Heart left ventricle (tissue), 16 donors: ENCODE data around the gene TACO1. TPM values are rescaled to one million over a fixed set of nuclear protein-coding genes. Genes with fewer than 3 reads are reported as not detected.

Experiments used
- ATAC-seq, 4 donors: fragments of 200-7000 bp; cut with Tn5 transposase; one replicate each; pipeline ENCODE4 v1.9.1; 2020 to 2022; ENCODE audit warnings: moderate library complexity in 4 of 4, mild to moderate bottlenecking in 3 of 4, moderate number of reproducible peaks in 1 of 4
- DNase-seq, 5 donors: peaks; one replicate each; pipeline ENCODE4 v3.0.0-alpha.2; 2020
- H3K27ac ChIP-seq, 12 donors: fragments of 200-600 bp; sonication (generic) in 4 of 12; one replicate each; pipeline versions ENCODE4 v1.5.0 to v1.8.0; 2016 to 2022; ENCODE audit warnings: mild to moderate bottlenecking in 2 of 12
- H3K27me3 ChIP-seq, 9 donors: fragments of 200-600 bp; sonication (generic) in 2 of 9; one replicate each; pipeline versions ENCODE4 v1.5.1 to v1.8.0; 2016 to 2022; ENCODE audit warnings: mild to moderate bottlenecking in 3 of 9
- H3K36me3 ChIP-seq, 9 donors: fragments of 200-600 bp; sonication (generic) in 2 of 9; one replicate each; pipeline versions ENCODE4 v1.5.0 to v1.8.0; 2018 to 2022; ENCODE audit warnings: mild to moderate bottlenecking in 2 of 9
- H3K4me1 ChIP-seq, 12 donors: fragments of 200-600 bp; sonication (generic) in 4 of 12; one replicate each; pipeline versions ENCODE4 v1.5.0 to v1.8.0; 2016 to 2022; ENCODE audit warnings: mild to moderate bottlenecking in 3 of 12
- H3K4me3 ChIP-seq, 12 donors: fragments of 200-600 bp; sonication (generic) in 4 of 12; one replicate each; pipeline versions ENCODE4 v1.5.0 to v1.8.0; 2017 to 2022; ENCODE audit warnings: mild to moderate bottlenecking in 9 of 12, moderate library complexity in 4 of 12
- H3K9me3 ChIP-seq, 12 donors: fragments of 200-600 bp; sonication (generic) in 4 of 12; one replicate each; pipeline versions ENCODE4 v1.5.0 to v1.8.0; 2016 to 2022; ENCODE audit warnings: mild to moderate bottlenecking in 1 of 12
- CTCF ChIP-seq, 12 donors: fragments of 200-600 bp; sonication (generic) in 4 of 12; IDR thresholded peaks; one replicate each; pipeline versions ENCODE4 v1.5.0 to v1.8.0; 2018 to 2022; ENCODE audit warnings: antibody characterized with exemption in 12 of 12, mild to moderate bottlenecking in 5 of 12
- POLR2A ChIP-seq, 2 donors: fragments of 450-650 bp; IDR thresholded peaks; one replicate each; pipeline ENCODE4 v1.6.1; 2017; ENCODE audit warnings: antibody characterized with exemption in 2 of 2, mild to moderate bottlenecking in 2 of 2, moderate library complexity in 2 of 2
- WGBS, 4 donors: extraction: QIAGEN DNeasy Blood & Tissue Kit in 2 of 4; methylation state at CpG; one replicate each; pipeline versions ENCODE4 v1.1.5 to v1.1.7; 2013 to 2018; 5-methylcytosine and 5-hydroxymethylcytosine counted together
- intact Hi-C, 10 donors: fragments of 100-400 bp; cut with DNase I; formaldehyde crosslinking; loops; one replicate each; pipeline versions ENCODE4 v1.11.1 to v1.14.2; 2022
- polyA plus RNA-seq, 2 donors: library from polyadenylated mRNA; stranded (reverse); fragments of 200-250 nt; gene quantifications; one replicate each; pipeline ENCODE4 v1.2.3, GENCODE V29; 2013
- total RNA-seq, 9 donors: library from RNA; depleted of rRNA in 2 of 9; stranded (reverse); fragments of >200 nt in 2 of 9; fragmentation: NEBNext Ultra II Directional in 3 of 9; extraction: Animal tissue kit (Norgen Biotek cat#: 25700) in 3 of 9; gene quantifications; one replicate each; pipeline versions ENCODE4 v1.1.0 to v1.2.4, GENCODE V29; 2016 to 2023
- donor health status: ischemic (EF 13 %, LVEDD 7.1; RV severe dilation, severe dysfunction).
- donor health status: healthy with polysubstance abuse.
- donor health status: DM: no; HTN: yes; CAD: no.
- donor health status: DM: no; HTN: no; CAD: no.
- donor health status: ischemic (EF 25% LVEDD 6.9; RV normal size, moderate dysfunction).
- donor health status: ischemic (EF 25% LVEDD 5.7; RV mildly dilated, moderate dysfunction).
- donor health status: healthy.
- donor health status: DM: yes; HTN: yes; CAD: no.
- donor health status: ischemic (EF 35%, LVEDD 5.7; RV mildly dilated, moderate dysfunction).
- donor health status: nonischemic (EF 11% LVEDD 7.7; RV severe dilation, severe dysfunction).
- donor health status: DM: yes; HTN: yes; CAD: no.
- donor health status: PGD.
- donor health status: ischemic (EF 29% LVEDD 5.4; RV normal size, mild dysfunction).
- donor health status: nonischemic (EF 23%, LVEDD 6.1; RV moderate dilation, normal function).

The TACO1 gene
- total and polyA plus RNA-seq, 11 donors: 23.0 to 54.9 (median 44.7) TPM

- DNase-seq: no peak
- peak in 3 of 4 donors; percentile 42 to 49 (median 47) for ATAC-seq
- no peaks in the 10 kb centered on the region for H3K9me3 ChIP-seq
- peaks cover 7 to 77% (median 43%) of the 10 kb centered on the region in 12 donors for H3K4me1 ChIP-seq
- WGBS, 4 donors: 71 to 80% (median 78%) methylated on average over 2 of the region's 2 CpGs
- H3K27me3 ChIP-seq: no peaks in the 10 kb centered on the region
- no peak overlapping the region for H3K4me3 ChIP-seq
- TF ChIP-seq CTCF (IDR thresholded peaks at IDR 0.05) (no peak), POLR2A (IDR thresholded peaks at IDR 0.05) (no peak)
- peaks cover 0 to 82% (median 71%) of the 10 kb centered on the region in 9 donors for H3K36me3 ChIP-seq
- intact Hi-C loops: loop anchor here in 1 of 10 donors (10.0 kb wide), 1 partner anchor 59 kb away; no protein-coding TSS in a partner anchor
- peak overlapping the region in 8 of 12 donors; percentile 19 to 93 (median 51) for H3K27ac ChIP-seq
Measured at GRCh38 chr17:63635787-63636186, 35.1 kb downstream of the TACO1 start.

- H3K4me3 ChIP-seq: no peak overlapping the region
- no peaks in the 10 kb centered on the region for H3K27me3 ChIP-seq
- no peak for DNase-seq
- no peak overlapping the region for H3K27ac ChIP-seq
- TF ChIP-seq POLR2A (IDR thresholded peaks at IDR 0.05): no peak
- no peak for TF ChIP-seq CTCF (IDR thresholded peaks at IDR 0.05)
- no peaks in the 10 kb centered on the region for H3K9me3 ChIP-seq
- H3K36me3 ChIP-seq: peaks cover 0 to 76% (median 68%) of the 10 kb centered on the region in 9 donors
- intact Hi-C loops: loop anchor here in 1 of 10 donors (10.0 kb wide), 1 partner anchor 56 kb away; no protein-coding TSS in a partner anchor
- ATAC-seq: no peak
- peaks cover 6 to 77% (median 30%) of the 10 kb centered on the region in 12 donors for H3K4me1 ChIP-seq
- 43 to 62% (median 50%) methylated on average over 1 of the region's 1 CpG for WGBS, 4 donors
Measured at GRCh38 chr17:63639125-63639524, 38.4 kb downstream of the TACO1 start.

- 85 to 98% (median 93%) methylated on average over 4 of the region's 4 CpGs for WGBS, 4 donors
- Histone ChIP-seq H3K9me3 (no peaks in the 10 kb centered on the region), H3K4me3 (no peak overlapping the region), H3K4me1 (peaks cover 0 to 77% (median 22%) of the 10 kb centered on the region in 12 donors), H3K36me3 (peaks cover 0 to 75% (median 63%) of the 10 kb centered on the region in 9 donors), H3K27ac (peak overlapping the region in 1 of 12 donors; percentile 85), H3K27me3 (no peaks in the 10 kb centered on the region)
- TF ChIP-seq POLR2A (IDR thresholded peaks at IDR 0.05) (no peak), CTCF (IDR thresholded peaks at IDR 0.05) (no peak)
- intact Hi-C loops: no loop called here
- ATAC-seq: no peak
- no peak for DNase-seq
Measured at GRCh38 chr17:63640038-63640437, 39.3 kb downstream of the TACO1 start.

GRCh38 chr17:63641692-63642448, 41.2 kb downstream of the TACO1 start:
- H3K4me1 ChIP-seq: peaks cover 0 to 80% (median 17%) of the 10 kb centered on the region in 12 donors
- no peaks in the 10 kb centered on the region for H3K9me3 ChIP-seq
- TF ChIP-seq CTCF (IDR thresholded peaks at IDR 0.05) (no peak), POLR2A (IDR thresholded peaks at IDR 0.05) (no peak)
- H3K4me3 ChIP-seq: no peak overlapping the region
- WGBS, 4 donors: 80 to 87% (median 85%) methylated on average over 4 of the region's 4 CpGs
- H3K36me3 ChIP-seq: peaks cover 0 to 72% (median 59%) of the 10 kb centered on the region in 9 donors
- H3K27me3 ChIP-seq: no peaks in the 10 kb centered on the region
- DNase-seq (peak in 4 of 5 donors; percentile 42 to 51 (median 44)), ATAC-seq (peak; percentile 19 to 83 (median 58))
- intact Hi-C loops: no loop called here
- H3K27ac ChIP-seq: peak overlapping the region in 4 of 12 donors; percentile 0 to 85 (median 19)
